ENCODE results near the gene DLX1. TPM values are rescaled to one million over a fixed set of nuclear protein-coding genes. Genes with fewer than 3 reads are reported as not detected.

The DLX1 gene
- total RNA-seq, 1 experiment from 2014 or later: 7.6 TPM

DNA sequence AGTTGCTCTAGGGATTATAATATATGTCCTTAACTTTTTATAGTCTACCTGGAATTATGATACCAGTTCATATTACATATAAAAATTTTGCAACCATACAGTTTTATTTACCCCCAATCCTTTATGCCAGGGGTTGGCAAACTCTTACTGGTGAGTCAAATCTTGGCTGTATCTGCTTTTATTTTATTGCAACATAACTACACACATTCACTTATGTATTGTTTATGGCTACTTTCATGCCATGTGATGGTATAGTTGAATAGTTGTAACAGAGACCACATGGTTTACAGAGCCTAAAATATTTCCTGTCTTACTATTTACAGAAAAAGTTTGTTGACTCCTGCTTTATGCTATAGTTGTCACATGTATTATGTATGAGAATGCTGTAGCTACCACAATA is 43.2 kb downstream of the DLX1 start:
- no peak for TF ChIP-seq EZH2 (IDR thresholded peaks at IDR 0.05; ENCODE audit: low read length, unreplicated experiment)
- TF ChIP-seq, protein P1, sequence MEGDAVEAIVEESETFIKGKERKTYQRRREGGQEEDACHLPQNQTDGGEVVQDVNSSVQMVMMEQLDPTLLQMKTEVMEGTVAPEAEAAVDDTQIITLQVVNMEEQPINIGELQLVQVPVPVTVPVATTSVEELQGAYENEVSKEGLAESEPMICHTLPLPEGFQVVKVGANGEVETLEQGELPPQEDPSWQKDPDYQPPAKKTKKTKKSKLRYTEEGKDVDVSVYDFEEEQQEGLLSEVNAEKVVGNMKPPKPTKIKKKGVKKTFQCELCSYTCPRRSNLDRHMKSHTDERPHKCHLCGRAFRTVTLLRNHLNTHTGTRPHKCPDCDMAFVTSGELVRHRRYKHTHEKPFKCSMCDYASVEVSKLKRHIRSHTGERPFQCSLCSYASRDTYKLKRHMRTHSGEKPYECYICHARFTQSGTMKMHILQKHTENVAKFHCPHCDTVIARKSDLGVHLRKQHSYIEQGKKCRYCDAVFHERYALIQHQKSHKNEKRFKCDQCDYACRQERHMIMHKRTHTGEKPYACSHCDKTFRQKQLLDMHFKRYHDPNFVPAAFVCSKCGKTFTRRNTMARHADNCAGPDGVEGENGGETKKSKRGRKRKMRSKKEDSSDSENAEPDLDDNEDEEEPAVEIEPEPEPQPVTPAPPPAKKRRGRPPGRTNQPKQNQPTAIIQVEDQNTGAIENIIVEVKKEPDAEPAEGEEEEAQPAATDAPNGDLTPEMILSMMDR (conservative IDR thresholded peaks at IDR 0.05; ENCODE audit: low read depth, low read length): no peak
- no peak for TF ChIP-seq EZH2phosphoT487 (IDR thresholded peaks at IDR 0.05; ENCODE audit: borderline replicate concordance, low read length)
- DNase-seq (peak; percentile 95), ATAC-seq (peak; percentile 97)
- peaks cover 11% of the 10 kb centered on the region for H3K4me1 ChIP-seq (ENCODE audit: insufficient read depth, low read length)
- peak overlapping the region; percentile 50 for H3K27ac ChIP-seq (ENCODE audit: low read length)
- H3K36me3 ChIP-seq (ENCODE audit: low read depth, low read length): no peaks in the 10 kb centered on the region
- H3F3A ChIP-seq (ENCODE audit: low read length, unreplicated experiment): no peaks in the 10 kb centered on the region
- no peak overlapping the region for H3K4me2 ChIP-seq (ENCODE audit: low read length)
- no peaks in the 10 kb centered on the region for H3K9me3 ChIP-seq (ENCODE audit: low read length)
- ChIA-PET CTCF (interaction anchor here (0.6 kb wide), 2 partner anchors 188 to 1765 kb away, joined by 3 read pairs; no protein-coding TSS in a partner anchor), POLR2A (ENCODE audit: unreplicated experiment) (interaction anchor here (0.6 kb wide), 3 partner anchors 10 to 213 kb away, joined by 3 to 8 read pairs (median 4); no protein-coding TSS in a partner anchor)
- H2AFZ ChIP-seq (ENCODE audit: low read length): no peak overlapping the region
- no peaks in the 10 kb centered on the region for H4K20me1 ChIP-seq (ENCODE audit: low read length)
- BruUV-seq (replicated peaks): no TSS peak
- no peaks in the 10 kb centered on the region for H3K79me2 ChIP-seq (ENCODE audit: low read length)
- H3K9me2 ChIP-seq (replicated peaks; ENCODE audit: low read length): no peaks in the 10 kb centered on the region
- H3K27me3 ChIP-seq (ENCODE audit: low read length): no peaks in the 10 kb centered on the region
- no peak overlapping the region for H3K9ac ChIP-seq (ENCODE audit: low read length)
- intact Hi-C loops (cut with micrococcal nuclease): loop anchor here (1.0 to 2.0 kb wide), 2 partner anchors 122 to 336 kb away; no protein-coding TSS in a partner anchor
- H3K4me3 ChIP-seq (ENCODE audit: low read length): no peak overlapping the region

DNA sequence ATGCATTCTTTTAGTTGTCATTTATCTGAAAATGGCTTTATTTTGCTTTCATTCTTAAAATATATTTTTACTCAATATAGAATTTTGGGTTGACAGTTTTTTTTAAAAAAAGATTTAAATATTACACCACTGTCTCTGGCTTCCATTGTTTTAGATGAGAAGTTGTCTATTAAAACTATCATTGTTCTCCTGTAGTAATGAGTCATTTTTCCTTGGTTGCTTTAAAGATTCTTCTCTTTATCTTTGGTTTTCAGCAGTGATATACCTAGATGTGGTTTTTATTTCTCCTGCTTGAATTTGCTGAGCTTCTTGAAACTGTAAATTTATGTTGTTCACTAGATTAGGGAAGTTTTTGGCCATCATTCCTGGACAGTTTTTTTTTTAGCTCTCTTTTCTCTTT is 44.1 kb downstream of the DLX1 start:
- ATAC-seq: no peak
- H3K4me2 ChIP-seq (ENCODE audit: low read length): no peak overlapping the region
- H3K36me3 ChIP-seq (ENCODE audit: low read depth, low read length): no peaks in the 10 kb centered on the region
- H3K27me3 ChIP-seq (ENCODE audit: low read length): no peaks in the 10 kb centered on the region
- CTCF ChIA-PET: no interaction called here
- H3K9ac ChIP-seq (ENCODE audit: low read length): no peak overlapping the region
- no peak for DNase-seq
- TF ChIP-seq, protein P1 (conservative IDR thresholded peaks at IDR 0.05; ENCODE audit: low read depth, low read length): no peak
- TF ChIP-seq EZH2 (IDR thresholded peaks at IDR 0.05; ENCODE audit: low read length, unreplicated experiment) (no peak), EZH2phosphoT487 (IDR thresholded peaks at IDR 0.05; ENCODE audit: borderline replicate concordance, low read length) (no peak)
- intact Hi-C loops (cut with micrococcal nuclease): loop anchor here (2.0 kb wide), 1 partner anchor 335 kb away; no protein-coding TSS in a partner anchor
- H2AFZ ChIP-seq (ENCODE audit: low read length): no peak overlapping the region
- H3K79me2 ChIP-seq (ENCODE audit: low read length): no peaks in the 10 kb centered on the region
- no peaks in the 10 kb centered on the region for H4K20me1 ChIP-seq (ENCODE audit: low read length)
- POLR2A ChIA-PET (ENCODE audit: unreplicated experiment): no interaction called here
- H3K9me2 ChIP-seq (replicated peaks; ENCODE audit: low read length): no peaks in the 10 kb centered on the region
- peaks cover 11% of the 10 kb centered on the region for H3K4me1 ChIP-seq (ENCODE audit: insufficient read depth, low read length)
- peak overlapping the region; percentile 50; the same call in 1 of the 2 replicates for H3K27ac ChIP-seq (ENCODE audit: low read length)
- no peak overlapping the region for H3K4me3 ChIP-seq (ENCODE audit: low read length)
- no TSS peak for BruUV-seq (replicated peaks)
- no peaks in the 10 kb centered on the region for H3F3A ChIP-seq (ENCODE audit: low read length, unreplicated experiment)
- H3K9me3 ChIP-seq (ENCODE audit: low read length): no peaks in the 10 kb centered on the region

DNA sequence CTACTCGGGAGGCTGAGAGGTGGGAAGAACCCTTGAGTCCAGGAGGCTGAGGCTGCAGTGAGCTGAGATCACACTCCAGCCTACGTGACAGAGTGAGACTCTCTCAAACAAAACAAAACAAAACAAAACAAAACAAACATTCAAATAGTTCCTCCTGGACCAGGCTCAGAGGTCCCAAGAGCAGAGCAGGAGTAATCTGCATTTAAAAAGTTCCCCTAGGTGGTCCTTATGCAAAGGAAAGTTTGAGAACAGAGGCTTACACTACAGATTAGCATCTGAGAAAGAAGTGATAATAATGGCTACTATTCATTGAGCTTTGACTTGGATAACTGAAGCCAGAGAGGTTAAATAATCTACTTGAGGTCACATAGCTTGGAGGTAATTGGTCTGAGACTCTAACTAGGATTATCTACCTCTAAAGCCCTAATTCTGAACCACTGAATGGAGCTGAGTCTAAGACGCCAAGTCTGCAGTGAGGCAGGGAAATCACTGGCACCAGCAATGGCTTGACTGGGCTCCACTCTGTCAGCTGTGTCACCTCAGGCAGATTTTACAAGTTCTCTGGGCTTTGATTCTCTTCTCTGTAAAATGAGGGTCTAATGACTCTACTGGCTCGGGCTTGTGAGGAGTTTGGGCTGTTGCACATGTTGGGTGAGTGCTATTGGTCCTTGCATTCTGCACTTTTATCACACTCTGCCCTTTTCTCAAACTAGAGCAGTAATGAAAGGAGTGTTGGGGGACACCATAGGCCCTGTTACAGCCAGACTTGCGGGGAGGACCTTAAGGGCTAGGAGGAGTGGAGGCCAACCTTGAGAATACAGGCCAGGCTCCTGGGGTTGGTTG is 46.6 kb downstream of the DLX1 start:
- no peaks in the 10 kb centered on the region for H3K9me3 ChIP-seq (ENCODE audit: low read length)
- H3K9me2 ChIP-seq (replicated peaks; ENCODE audit: low read length): no peaks in the 10 kb centered on the region
- no peak overlapping the region for H3K4me2 ChIP-seq (ENCODE audit: low read length)
- H3K27me3 ChIP-seq (ENCODE audit: low read length): no peaks in the 10 kb centered on the region
- H3K79me2 ChIP-seq (ENCODE audit: low read length): no peaks in the 10 kb centered on the region
- ATAC-seq (no peak), DNase-seq (no peak)
- no peak overlapping the region for H3K4me3 ChIP-seq (ENCODE audit: low read length)
- intact Hi-C loops (cut with micrococcal nuclease): no loop called here
- H2AFZ ChIP-seq (ENCODE audit: low read length): no peak overlapping the region
- no peaks in the 10 kb centered on the region for H3K36me3 ChIP-seq (ENCODE audit: low read depth, low read length)
- no peaks in the 10 kb centered on the region for H4K20me1 ChIP-seq (ENCODE audit: low read length)
- peaks cover 11% of the 10 kb centered on the region for H3K4me1 ChIP-seq (ENCODE audit: insufficient read depth, low read length)
- H3K9ac ChIP-seq (ENCODE audit: low read length): no peak overlapping the region
- TF ChIP-seq, protein P1 (conservative IDR thresholded peaks at IDR 0.05; ENCODE audit: low read depth, low read length): no peak
- TF ChIP-seq EZH2phosphoT487 (IDR thresholded peaks at IDR 0.05; ENCODE audit: borderline replicate concordance, low read length): no peak
- no peak for TF ChIP-seq EZH2 (IDR thresholded peaks at IDR 0.05; ENCODE audit: low read length, unreplicated experiment)
- no peaks in the 10 kb centered on the region for H3F3A ChIP-seq (ENCODE audit: low read length, unreplicated experiment)
- ChIA-PET CTCF (no interaction called here), POLR2A (ENCODE audit: unreplicated experiment) (no interaction called here)
- BruUV-seq (replicated peaks): no TSS peak
- no peak overlapping the region for H3K27ac ChIP-seq (ENCODE audit: low read length)

All from PC-3 (cell line).